Gastroesophageal sphincter (tissue), 3 donors: Measurements from ENCODE around the gene CDK1.

ENCODE experiments used
- CTCF ChIP-seq, 4 experiments: fragments of 200-600 bp in 2 of 4; fragments of 450-650 bp in 2 of 4; sonication (generic) in 1 of 4; IDR thresholded peaks; one replicate each; pipeline ENCODE4 v1.5.1; 2017 to 2019; ENCODE audit warnings: antibody characterized with exemption in 4 of 4, mild to moderate bottlenecking in 2 of 4, moderate library complexity in 2 of 4
- POLR2A ChIP-seq, 2 donors: fragments of 450-650 bp; IDR thresholded peaks; one replicate each; pipeline ENCODE4 v1.6.1; 2017; ENCODE audit warnings: antibody characterized with exemption in 2 of 2, mild to moderate bottlenecking in 2 of 2, moderate library complexity in 1 of 2

GRCh38 chr10:60737242-60737641 is 41.0 kb upstream of the CDK1 start:
- TF ChIP-seq CTCF (IDR thresholded peaks at IDR 0.05) (no peak), POLR2A (IDR thresholded peaks at IDR 0.05) (no peak)
